GM19035 (cell line): ENCODE data around the gene TSPAN18.

Source experiments
- ATAC-seq: cut with Tn5 transposase; IDR thresholded peaks from one replicate; pipeline ENCODE4 v1.9.1; 2021; ENCODE audit not compliant: unreplicated experiment

TSPAN18 gene

GRCh38 chr11:44775366-44775984 lies 48.7 kb downstream of the TSPAN18 start:
- ATAC-seq, result no peak

GRCh38 chr11:44775985-44776446 lies 49.3 kb downstream of the TSPAN18 start:
- ATAC-seq, result no peak

DNA sequence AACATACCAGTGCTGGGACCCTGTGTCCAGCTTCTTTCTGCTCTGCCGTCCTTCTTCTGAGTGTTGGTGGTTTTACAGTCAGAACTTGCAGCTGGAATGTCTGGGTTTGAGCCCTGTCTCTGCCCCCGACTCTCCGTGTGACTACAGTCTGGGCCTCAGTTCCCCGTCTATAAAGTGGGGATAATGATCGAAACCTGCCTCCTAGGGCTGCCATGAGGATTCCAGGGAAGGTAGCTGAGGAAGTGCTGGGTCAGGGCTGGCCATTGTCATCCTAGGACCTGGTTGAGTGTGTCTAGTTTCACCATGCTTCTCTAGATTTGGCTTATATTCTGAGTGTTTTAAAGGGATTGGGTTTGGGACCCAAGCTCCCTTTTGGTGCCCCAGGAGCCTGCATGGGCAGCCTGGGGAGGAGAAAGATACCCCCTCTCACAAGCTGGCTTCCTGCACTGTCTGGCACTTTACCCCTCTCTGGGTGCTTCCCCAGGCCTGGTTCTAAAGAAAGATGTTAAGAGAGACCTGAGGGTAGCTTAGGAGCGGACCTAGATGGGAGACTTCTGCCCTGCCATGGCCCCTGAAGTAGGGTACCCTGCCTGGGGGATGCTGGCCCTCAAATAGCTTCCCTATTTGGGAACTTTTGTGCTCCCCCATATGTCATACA lies 49.9 kb downstream of the TSPAN18 start:
- ATAC-seq, result no peak

GRCh38 chr11:44777209-44778194 lies 50.7 kb downstream of the TSPAN18 start:
- no peak for ATAC-seq

DNA sequence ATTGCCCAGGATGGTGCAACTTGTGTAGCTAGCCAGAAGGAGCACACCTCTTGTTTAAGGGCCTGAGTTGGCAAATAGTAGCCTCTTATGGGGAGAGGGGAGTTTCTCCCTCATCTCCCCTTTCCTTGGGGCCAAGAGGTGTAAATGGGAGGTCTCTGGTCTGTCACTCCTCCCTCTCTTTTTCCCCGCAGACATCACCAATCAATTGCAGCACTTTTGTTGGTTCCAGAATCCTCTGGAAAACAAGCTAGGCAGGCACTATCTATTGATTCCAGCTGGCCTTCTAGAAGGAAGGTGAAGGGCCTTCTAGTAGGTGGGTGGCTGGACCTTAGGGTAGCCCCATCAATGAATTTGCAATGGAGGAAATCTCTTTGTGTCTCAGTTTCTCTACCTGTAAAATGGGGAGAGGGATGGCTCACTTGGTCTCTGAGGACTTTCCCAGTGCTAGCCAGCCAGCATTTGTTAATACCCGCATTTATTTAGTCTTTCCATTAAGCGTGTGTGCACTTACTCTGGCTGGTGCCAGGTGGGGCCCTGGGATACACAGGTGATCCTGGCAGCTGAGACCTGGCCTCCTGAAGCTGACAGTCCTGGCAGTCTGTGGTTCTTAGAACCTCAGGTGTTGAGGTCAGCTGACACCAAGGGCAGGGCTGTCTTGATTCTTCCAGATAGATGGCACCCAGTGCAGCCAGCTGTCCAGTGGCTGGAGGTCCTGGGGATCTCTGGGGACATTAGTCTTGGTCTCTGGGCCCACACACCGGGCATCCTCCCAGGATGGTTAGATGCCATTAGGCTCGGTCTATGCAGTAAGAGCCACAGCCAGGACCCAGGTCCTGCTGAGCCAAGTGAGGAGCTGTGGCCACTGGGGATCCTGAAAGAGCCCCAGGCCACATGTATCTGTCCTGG lies 51.7 kb downstream of the TSPAN18 start:
- ATAC-seq, result no peak

DNA sequence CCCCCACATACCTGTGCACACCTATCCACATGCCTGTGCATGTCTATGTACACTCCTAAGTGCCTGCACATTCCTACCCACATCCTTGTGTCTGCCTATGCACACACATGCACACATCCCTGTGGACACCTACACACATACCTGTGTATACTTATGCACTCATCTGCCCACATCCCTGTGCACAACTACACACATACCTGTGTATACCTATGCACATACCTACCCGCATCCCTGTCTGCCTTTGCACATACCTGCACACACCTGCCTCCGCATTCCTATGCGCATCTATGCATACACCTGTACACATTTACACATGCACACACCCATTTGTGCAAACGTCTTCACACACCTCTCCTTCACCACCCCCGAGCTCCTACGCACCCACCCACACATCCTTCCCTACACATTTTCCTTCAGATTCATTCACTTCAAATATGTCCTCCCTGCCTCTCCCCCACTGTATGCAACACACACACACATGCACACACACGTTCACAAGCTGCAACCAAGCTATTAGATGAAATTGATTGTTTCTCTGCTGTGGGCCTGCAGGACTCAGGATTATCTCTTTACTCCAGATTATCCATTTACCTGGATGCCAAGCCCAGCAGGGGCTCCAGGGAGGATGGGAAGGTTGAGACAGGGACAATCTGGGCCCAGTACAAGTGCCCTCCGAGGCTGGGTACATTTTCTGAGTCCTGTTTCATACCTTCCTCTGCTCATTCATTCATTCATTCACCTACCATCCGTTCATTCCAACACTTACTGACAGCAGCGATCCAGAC lies 53.2 kb downstream of the TSPAN18 start:
- no peak for ATAC-seq

DNA sequence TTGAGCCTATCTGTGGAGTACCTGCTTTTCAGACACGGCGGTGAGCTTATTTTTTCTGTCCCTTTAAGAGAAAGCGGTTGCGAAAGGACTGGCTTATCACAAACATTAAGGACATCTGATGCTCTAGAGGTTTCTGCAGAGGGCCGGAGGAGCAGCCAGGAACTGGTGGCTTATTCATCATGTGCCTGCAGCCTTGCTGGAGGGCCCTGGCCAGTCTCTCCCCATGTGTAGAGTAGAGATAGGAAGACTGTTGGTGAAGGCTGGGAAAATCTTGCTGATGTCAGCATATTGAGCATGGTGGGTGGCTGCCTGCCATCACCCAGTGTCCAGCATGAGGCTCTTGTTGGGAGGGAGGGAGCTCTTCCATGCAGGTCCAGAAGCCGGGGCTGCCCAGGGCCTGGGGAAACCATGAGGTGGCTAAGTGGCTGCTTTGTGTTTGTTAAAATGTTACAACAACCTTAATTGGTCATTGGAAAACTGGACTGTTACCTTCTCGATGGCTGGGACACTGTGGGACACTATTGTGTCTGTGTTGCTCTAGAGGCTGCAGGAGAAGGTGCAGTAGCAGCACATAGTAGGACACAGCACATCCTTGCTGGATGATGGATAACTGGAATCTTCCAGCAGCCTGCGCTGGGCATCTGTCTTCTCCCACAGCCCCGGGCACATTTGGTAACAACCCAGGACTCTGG lies 54.3 kb downstream of the TSPAN18 start:
- no peak for ATAC-seq

DNA sequence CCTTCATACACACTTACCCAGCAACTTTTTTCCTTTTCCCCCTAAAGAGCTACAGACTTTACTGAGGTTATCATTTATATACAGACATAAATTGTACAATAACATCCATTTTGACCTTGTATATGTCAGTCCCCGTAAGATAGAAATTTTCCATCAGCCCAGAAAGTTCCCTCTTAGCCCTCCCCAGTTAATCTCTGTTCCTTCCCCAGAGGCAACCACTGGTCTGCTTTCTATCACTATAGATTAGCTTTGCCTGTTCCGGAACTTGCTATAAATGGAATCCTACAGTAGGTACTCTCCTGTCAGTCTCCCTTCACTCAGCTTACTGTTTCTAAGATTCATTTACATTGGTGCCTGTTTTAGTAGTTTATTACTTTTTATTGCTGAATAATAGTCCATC lies 54.9 kb downstream of the TSPAN18 start:
- no peak for ATAC-seq

DNA sequence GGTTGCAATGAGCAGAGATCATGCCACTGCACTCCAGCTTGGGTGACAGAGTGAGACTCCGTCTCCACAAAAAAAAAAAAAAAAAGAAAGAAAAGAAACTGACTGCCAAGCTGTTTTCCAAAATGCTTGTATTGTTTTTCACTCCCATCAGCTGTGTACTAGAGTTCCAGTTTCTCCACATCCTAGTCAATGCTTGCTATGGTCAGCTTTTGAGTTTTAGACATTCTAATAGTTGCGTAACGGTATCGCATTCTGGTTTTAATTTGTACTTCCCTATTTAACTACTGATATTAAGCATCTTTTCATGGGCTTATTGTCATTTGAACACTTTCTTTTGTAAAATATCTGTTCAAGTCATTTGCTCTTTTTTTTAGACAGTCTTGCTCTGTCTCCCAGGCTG lies 55.7 kb downstream of the TSPAN18 start:
- no peak for ATAC-seq

GRCh38 chr11:44784436-44784760 lies 57.6 kb downstream of the TSPAN18 start:
- no peak for ATAC-seq

DNA sequence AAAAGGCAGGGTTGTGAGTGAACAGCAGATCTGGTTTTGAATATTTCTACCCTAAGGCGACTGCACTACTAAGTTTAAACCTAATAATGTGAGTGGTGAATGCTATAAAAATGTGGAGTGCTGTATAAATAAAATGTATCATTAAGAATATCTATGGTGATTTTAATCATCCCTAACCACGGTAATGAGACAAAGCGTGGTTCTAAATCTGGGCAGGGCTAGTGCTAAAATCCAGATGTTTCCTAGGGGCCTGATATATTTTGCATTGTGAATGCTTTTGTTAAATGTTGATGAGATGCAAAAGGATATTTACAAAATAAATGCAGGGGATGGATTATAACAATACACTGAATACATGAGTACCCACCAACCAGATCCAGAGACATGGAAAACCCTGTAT lies 58.1 kb downstream of the TSPAN18 start:
- ATAC-seq, result no peak

- no peak for ATAC-seq
These were observed 59.3 kb downstream of the TSPAN18 start for GRCh38 chr11:44785856-44786607.

- ATAC-seq, result no peak
These were observed 60.3 kb downstream of the TSPAN18 start for GRCh38 chr11:44787070-44787469.

DNA sequence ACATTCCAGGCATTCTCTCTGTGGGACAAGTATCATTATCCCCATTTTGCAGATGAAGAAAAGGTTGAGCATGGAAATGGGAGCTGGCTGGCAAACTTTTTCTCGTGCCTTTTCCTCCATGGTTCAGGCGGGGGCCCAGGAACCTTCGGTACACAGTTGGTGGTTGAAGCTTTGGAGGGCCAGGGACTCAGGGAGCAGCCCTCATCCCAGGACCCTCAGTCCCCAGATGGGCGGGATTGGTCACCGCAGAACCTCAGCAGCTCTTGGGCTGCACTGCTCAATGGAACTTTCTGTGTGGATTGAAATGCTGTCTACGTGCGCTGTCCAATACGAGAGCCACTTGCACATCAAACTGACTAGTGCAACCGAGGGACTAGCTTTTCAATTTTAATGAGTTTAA lies 61.2 kb downstream of the TSPAN18 start:
- ATAC-seq, result no peak

- no peak for ATAC-seq
These were observed 61.9 kb downstream of the TSPAN18 start for GRCh38 chr11:44788536-44789261.

DNA sequence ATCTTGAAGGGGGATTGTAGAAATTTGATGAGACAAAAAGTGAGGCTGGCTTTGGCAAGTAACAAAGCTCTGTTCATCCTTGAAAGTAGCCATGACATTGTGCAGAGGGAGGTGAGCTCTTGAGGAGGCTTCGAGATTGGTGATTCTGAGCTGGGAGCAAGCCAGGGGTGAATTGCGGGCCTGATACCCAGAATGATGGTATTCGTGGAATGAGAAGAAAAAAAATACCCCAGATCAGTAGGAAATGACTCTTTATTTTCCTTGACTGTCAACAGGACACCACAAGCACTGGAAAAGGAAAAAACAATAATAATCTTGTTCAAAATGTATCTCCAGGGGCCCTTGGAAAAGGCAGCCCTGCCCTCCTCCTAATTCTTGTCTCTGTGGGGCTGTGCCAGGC lies 62.7 kb downstream of the TSPAN18 start:
- no peak for ATAC-seq

GRCh38 chr11:44790211-44790610 lies 63.4 kb downstream of the TSPAN18 start:
- ATAC-seq, result no peak

- ATAC-seq, result no peak
These were observed 64.7 kb downstream of the TSPAN18 start for GRCh38 chr11:44791316-44791925.
